Measurements from ENCODE around the gene NFIA. TPM values are rescaled to one million over a fixed set of nuclear protein-coding genes. Genes with fewer than 3 reads are reported as not detected.

The NFIA gene
- total RNA-seq, 1 experiment from 2014 or later, result 0.35 TPM

DNA sequence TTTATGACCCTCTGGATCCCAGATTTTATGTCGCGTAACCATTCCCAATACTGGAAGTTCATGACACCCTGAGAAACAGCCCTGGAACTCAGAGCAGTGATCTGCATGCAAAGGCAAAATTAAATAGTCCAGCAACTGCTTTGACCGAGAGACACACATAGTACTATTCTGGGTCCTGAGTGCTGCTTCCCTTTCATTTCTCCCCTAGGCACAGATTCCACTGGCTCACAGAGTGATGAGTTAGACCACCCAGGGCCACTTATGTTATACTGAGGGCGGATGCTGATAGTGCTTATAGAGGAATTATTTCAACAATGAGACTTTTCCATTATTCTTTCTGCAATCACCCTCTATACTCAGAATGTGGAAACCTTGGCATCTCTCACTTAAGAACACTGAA is 69.2 kb downstream of the NFIA start:
- no peak overlapping the region for H2AFZ ChIP-seq (ENCODE audit: low read length)
- H3K18ac ChIP-seq (ENCODE audit: insufficient read length, low read depth, low read length), result no peak overlapping the region
- no peak overlapping the region for H2AK5ac ChIP-seq (ENCODE audit: insufficient read length, low read length)
- no peaks in the 10 kb centered on the region for H3K9me3 ChIP-seq (ENCODE audit: control insufficient read depth, low read depth, low read length)
- H3K4me1 ChIP-seq (ENCODE audit: insufficient read depth, low read length), result 0 out of 2 replicates have a peak, but pooled peaks cover 1% of the 10 kb centered on the region
- no peaks in the 10 kb centered on the region for H3K36me3 Mint-ChIP-seq (ENCODE audit: insufficient read depth in 1 of 3, low read depth in 3 of 3)
- no peak overlapping the region for H2BK15ac ChIP-seq (ENCODE audit: low read depth, low read length)
- H3K4ac ChIP-seq (ENCODE audit: low read depth, low read length), result no peak overlapping the region
- H3K27ac Mint-ChIP-seq, result no peak overlapping the region; a peak in 1 of 7 replicates
- peaks cover 34 to 36% of the 10 kb centered on the region in 2 experiments for H3K4me1 Mint-ChIP-seq
- no peaks in the 10 kb centered on the region for H3K27me3 Mint-ChIP-seq (ENCODE audit: low read depth)
- TF ChIP-seq, protein P1, sequence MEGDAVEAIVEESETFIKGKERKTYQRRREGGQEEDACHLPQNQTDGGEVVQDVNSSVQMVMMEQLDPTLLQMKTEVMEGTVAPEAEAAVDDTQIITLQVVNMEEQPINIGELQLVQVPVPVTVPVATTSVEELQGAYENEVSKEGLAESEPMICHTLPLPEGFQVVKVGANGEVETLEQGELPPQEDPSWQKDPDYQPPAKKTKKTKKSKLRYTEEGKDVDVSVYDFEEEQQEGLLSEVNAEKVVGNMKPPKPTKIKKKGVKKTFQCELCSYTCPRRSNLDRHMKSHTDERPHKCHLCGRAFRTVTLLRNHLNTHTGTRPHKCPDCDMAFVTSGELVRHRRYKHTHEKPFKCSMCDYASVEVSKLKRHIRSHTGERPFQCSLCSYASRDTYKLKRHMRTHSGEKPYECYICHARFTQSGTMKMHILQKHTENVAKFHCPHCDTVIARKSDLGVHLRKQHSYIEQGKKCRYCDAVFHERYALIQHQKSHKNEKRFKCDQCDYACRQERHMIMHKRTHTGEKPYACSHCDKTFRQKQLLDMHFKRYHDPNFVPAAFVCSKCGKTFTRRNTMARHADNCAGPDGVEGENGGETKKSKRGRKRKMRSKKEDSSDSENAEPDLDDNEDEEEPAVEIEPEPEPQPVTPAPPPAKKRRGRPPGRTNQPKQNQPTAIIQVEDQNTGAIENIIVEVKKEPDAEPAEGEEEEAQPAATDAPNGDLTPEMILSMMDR (conservative IDR thresholded peaks at IDR 0.05), result no peak
- no peak overlapping the region for H3K4me2 ChIP-seq (ENCODE audit: insufficient read depth, insufficient read length, low read length)
- H4K91ac ChIP-seq (ENCODE audit: insufficient read length, low read depth, low read length), result no peak overlapping the region
- no peak overlapping the region for H2BK12ac ChIP-seq (ENCODE audit: insufficient read length, low read depth, low read length)
- no peak overlapping the region for H3K14ac ChIP-seq (ENCODE audit: insufficient read depth, low read length)
- no peak overlapping the region for H3K23ac ChIP-seq (ENCODE audit: insufficient read length, low read depth, low read length)
- no peak overlapping the region for H4K8ac ChIP-seq (replicated peaks; ENCODE audit: insufficient read length, low read depth, low read length)
- no peaks in the 10 kb centered on the region for H3K79me1 ChIP-seq (ENCODE audit: insufficient read depth, low read depth, low read length, poor library complexity, severe bottlenecking)
- H2BK5ac ChIP-seq (ENCODE audit: insufficient read length, low read length), result no peak overlapping the region
- no peak overlapping the region for H3K27ac ChIP-seq (ENCODE audit: insufficient read length, low read depth, low read length)
- no peaks in the 10 kb centered on the region for H3K79me2 ChIP-seq (ENCODE audit: insufficient read depth, low read length)
- no peak overlapping the region for H4K5ac ChIP-seq (ENCODE audit: insufficient read length, low read depth, low read length)
- no peak overlapping the region for H2BK120ac ChIP-seq (ENCODE audit: low read depth, low read length, poor library complexity, severe bottlenecking)
- no peak overlapping the region for H3K9ac ChIP-seq (ENCODE audit: extremely low read depth, insufficient read length, low read length)
- no peak for DNase-seq
- no peak overlapping the region for H3K4me3 Mint-ChIP-seq
- no CpG with 5 or more reads among the region's 4 CpGs for WGBS (ENCODE audit: extremely low coverage, insufficient read length, low lambda C conversion rate)
- no peak overlapping the region for H3K56ac ChIP-seq (ENCODE audit: insufficient read length, low read depth, low read length)
- H3T11ph ChIP-seq (ENCODE audit: low read length), result no peak overlapping the region
- no peaks in the 10 kb centered on the region for H3K27me3 ChIP-seq (ENCODE audit: insufficient read depth, low read length)
- no peak overlapping the region for H2BK20ac ChIP-seq (ENCODE audit: low read depth, low read length, poor library complexity, severe bottlenecking)
- H4K20me1 ChIP-seq (ENCODE audit: control insufficient read depth, insufficient read depth, insufficient read length), result no peaks in the 10 kb centered on the region
- no peaks in the 10 kb centered on the region for H3K23me2 ChIP-seq (ENCODE audit: insufficient read length, low read depth, low read length, poor library complexity, severe bottlenecking)
- no peaks in the 10 kb centered on the region for H3K9me3 Mint-ChIP-seq

All from H9 (cell line).